GM18517 (cell line): ENCODE results near the gene ZNF117.
"Not testable (repeated sequence)": the region's sequence is repeated elsewhere in the genome, so short reads cannot be mapped to it uniquely, and the experiment has no call there.

Experiments
- ATAC-seq: cut with Tn5 transposase; IDR thresholded peaks from one replicate; pipeline ENCODE4 v1.9.1; 2021; ENCODE audit warnings: mild to moderate bottlenecking, moderate library complexity; ENCODE audit not compliant: unreplicated experiment

The ZNF117 gene

DNA sequence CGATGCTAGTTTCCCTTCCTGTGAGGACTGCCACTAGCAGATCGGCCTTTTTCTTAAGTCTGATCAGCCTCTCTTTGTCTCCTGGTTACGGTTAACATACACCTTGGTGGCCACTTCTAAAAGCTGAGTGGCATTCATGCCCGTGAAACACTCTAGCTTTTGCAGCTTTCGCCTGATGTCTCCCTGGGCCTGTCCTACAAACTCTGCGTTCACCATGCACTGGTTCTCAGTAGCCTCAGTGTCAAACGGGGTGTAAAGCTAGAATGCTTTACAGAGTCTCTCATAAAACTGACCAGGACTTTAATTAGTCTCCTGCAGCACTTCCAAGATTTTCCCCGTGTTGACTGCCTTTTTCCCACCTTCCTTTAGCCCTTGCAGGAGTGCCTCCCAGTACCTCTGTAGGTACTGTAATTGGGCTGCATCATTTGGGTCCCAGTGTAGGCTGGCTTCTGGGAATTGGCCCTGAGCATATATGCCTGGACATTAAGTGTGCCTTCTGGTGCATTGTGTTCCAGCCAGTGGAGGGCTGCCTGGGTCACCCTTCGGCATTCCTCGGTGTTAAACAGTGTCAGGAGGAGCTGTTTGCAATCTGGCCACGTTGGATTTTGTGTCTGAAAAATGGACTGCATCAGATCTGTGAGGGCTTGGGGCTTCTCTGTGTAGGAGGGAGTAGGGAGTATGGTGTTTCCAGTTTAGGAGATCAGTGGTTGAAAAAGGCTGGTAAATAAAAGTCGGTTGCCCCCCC lies 6.5 kb upstream of the ZNF117 start:
- no peak for ATAC-seq

DNA sequence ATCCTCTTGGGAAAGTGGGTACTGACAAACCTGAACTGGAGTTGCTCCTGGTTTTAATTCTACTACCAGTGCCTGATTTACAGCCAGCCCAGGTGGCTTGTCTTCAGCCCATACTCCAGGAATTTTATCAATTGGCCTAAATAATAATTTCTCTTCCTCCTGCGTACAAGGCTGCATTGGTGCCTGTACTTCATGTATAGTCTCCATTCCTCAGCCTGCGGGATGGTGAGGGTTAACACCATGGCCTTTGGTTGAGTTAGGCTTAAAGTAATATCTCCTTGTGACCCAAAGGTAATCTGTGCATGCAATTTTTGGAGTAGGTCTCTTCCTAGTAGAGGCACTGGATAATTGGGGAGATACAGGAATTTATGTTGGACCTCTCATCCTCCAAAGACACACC lies 5.5 kb upstream of the ZNF117 start:
- no peak for ATAC-seq

DNA sequence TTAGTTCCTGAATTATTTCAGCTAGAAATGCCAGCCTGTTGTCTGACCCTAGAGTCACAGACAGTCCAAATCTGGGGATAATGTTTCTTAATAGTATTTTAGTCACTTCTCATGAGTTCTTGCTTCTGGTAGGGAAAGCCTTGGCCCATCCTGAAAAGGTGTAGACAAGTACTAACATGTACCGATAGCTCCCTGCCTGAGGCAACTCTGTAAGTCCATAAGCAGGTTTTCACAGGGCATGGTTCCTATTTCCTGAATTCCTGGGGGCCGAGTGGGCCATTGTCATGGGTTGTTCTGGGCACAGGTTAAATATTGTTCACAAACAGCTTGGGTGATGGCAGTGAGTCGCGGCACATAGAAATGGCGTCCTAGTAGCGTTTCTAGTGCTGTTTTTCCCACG lies 3.1 kb upstream of the ZNF117 start:
- ATAC-seq = no peak

DNA sequence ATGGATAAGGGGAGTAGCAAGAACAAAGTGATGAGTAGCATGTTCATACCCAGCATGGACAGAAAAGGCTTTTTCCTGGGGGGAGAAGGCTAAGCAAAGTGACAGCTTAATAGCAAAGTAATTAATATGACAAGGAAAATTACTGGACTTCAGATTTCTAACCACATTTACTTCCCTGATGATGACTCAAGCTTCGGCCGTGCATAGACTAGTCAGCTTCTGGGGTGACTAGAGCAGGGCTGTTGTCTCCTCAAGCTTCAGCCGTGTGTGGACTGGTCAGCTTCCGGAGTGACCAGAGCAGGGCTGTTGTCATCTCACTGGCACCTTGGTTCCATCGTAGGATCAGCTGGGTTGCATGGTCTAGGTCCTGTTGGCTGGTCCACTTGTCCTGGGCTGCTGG lies 2.1 kb upstream of the ZNF117 start:
- ATAC-seq = no peak

DNA sequence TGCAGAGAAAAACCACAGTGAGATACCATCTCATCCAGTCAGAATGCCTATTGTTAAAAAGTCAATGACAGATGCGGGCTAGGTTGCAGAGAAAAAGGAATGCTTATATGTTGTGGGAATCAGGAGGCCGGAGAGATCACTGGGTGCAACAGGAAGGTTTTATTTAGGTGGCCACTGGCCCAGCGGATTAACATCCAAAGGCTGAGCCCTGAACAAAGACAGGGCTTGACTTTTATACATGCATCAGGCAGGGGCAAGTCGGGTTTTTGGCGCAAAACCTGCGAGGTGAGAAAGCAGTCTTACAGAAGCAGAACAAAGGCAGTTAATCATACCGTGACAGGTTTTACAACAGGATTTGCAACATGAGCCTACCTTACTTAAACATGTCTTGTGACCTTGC lies 620 bp downstream of the ZNF117 start:
- no peak for ATAC-seq

DNA sequence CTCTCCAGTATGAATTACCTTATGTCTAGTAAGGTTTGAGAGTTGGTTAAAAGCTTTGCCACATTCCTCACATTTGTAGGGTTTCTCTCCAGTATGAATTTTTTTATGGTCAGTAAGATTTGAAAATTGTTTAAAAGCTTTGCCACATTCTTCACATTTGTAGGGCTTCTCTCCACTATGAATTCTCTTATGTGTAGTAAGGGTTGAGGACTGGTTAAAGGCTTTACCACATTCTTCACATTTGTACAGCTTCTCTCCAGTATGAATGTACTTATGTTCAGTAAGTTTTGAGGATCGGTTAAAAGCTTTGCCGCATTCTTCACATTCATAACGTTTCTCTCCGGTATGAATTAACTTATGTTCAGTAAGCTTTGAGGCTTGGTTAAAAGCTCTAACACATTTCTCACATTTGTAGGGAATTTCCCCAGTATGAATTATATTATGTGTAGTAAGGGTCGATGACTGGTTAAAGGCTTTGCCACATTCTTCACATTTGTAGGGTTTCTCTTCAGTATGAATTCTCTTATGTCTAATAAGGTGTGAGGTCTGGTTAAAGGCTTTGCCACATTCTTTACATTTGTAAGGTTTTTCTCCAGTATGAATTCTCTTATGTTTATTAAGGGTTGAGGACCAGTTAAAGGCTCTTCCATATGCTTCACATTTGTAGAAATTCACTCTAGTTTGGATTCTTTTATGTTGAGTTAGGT lies 12.2 kb downstream of the ZNF117 start:
- ATAC-seq = no peak

DNA sequence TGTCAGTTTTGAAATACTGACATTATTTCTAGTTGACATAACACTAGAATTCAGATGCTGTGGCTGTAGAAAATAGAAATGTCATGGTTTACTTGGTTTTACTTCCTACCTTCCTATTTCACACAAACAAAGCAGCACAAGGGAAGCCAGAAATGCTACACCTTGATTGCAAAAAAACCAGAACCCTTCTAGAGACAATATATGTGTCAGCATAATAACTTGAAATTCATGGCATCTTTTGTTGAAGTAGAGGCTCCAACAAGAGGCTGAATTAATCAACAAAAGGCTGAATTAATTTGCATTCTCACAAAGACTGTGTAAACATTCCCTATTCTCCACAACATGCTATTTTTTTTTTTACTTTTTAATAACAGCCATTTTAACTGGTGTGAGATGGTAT lies 25.2 kb downstream of the ZNF117 start:
- ATAC-seq = no peak

DNA sequence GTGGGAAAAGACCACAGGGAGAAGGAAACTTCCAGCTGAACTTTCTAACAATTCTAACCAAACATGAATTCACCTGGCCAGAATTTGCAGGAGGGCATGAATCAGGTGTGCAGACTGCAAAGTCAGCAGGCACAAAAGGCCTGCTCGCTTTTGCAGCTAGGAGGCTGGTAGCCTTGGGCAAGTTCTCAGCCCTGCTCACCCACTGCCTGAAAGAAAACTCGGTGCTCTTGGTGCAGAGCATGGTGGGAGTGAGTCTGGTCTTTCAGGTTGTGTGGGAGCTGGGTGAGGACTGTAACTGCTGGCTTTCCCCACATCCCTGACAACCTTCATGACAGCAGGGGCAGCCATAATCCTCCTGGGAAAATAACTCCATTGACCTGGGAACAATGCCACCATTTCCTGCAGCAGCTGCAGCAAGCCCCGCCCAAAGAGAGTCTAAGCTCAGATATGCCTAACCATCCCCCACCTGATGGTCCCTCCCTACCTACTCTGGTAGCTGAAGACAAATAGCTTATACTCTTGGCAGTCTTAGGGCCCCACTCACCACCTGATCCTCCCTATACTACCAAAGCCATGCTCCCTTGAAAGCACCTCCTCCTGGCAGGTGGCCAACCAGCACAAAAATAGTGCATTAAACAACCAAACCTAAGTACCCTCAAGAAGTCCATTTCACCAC lies 31.6 kb downstream of the ZNF117 start:
- ATAC-seq = no peak

DNA sequence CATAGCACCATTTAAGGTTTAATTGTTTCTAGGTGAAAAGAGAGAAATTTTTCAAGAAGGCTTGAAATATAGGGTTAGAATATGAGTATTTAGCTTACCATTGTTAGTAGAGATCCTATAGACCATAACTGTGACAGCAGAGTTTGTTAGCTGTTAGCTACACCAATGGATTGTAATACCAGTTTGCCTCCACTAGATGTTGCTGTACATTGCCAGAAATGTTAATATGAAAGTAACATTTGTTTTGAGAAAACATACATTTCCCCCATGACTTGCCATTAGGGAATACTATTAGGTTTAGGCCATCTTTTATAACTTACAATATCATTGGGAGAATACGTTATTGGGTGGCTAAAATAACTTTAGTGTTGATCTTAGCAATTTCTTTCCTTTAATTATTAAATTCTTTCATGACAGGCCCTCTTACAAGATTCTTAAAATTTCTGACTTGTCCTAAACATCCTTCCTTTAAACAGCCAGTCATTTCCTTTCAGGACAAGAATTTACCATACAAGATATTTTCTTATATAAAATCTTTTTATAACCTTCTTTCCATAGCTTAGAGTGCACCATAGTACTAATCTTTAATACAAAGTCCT lies 39.5 kb downstream of the ZNF117 start:
- peak; percentile 65 for ATAC-seq

DNA sequence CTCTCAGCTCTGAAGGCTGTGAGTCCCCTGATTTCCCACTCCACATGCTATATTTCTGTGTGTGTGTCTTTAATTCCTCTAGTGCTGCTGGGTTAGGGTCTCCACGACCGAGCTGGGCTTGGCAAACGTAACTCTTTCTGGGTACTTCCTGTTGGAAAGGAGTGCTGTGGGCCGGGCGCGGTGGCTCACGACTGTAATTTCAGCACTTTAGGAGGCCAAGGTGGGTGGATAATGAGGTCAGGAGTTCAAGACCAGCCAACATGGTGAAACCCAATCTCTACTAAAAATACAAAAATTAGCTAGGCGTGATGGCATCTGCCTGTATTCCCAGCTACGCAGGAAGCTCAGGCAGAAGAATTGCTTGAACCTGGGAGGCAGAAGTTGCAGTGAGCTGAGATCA lies 40.2 kb downstream of the ZNF117 start:
- ATAC-seq = not testable (repeated sequence)

DNA sequence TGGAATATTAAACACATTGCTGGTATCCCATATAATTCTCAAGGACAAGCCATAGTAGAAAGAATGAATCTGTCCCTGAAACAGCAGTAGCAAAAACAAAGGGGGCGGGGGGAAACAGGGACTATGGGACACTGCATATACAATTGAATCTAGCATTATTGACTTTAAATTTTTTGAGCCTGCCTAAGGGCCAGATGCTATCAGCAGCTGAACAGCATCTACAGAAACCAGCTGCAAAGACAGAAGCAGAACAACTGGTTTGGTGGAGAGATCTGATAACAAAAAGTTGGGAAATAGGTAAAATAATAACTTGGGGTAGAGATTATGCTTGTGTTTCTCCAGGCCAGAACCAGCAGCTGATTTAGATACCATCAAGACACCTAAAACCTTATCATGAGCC lies 42.1 kb downstream of the ZNF117 start:
- ATAC-seq = not testable (repeated sequence)

DNA sequence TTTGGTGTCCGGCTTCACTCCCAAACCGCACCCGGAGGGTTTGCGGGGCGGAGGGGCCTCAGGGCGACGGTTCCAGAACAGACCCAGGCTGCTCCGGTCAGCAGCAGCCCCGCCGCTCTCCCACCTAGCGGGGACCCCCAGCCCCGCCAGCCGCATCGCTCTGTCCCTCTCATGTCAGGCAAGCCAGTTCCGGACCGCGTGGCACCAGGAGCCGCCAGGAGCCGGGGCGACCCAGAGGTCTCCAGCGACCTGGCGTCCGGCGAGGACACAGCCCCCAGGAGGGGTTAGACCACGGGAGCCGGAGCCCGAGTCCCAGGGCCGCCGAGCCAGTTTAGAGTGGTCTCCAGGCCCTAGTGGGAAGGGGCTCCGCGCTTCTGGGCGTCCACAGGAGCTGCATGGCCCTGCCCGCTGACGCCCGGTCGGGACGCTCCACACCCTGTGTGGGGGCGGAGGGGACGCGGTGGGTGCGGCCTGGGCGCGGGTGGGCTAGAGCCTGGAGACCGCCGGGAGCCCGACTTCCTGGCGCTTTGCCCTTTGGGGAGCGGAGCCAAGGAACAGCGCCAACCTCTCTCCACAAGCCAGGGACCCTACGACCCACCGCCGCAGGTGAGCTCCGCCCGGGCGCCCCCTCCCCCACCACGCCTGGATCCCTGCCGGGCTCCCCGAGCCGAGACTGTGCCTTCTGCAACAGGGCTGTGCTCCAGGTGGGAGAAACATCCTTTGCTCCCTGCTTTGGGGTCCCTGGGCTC lies 43.4 kb downstream of the ZNF117 start:
- no peak for ATAC-seq

DNA sequence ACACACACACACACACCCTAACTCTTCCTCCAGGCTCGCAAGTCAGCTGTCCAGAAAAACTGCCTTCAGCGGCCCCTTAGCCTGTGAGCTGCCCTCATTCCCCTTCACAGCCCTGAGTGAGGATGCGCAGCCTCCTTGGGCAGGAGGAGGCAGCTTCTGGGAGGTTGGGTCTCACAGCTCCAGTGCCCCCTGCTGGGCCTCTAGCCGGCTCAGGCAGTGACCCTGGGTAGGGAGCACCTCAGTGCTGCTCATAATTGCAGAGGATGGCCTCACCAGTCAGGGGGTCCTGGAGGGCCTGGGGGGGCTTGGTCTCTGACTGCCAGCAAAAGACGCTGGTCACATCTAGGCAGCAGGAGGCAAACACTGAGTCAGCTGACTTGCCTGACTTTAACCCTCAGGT lies 44.1 kb downstream of the ZNF117 start:
- no peak for ATAC-seq

DNA sequence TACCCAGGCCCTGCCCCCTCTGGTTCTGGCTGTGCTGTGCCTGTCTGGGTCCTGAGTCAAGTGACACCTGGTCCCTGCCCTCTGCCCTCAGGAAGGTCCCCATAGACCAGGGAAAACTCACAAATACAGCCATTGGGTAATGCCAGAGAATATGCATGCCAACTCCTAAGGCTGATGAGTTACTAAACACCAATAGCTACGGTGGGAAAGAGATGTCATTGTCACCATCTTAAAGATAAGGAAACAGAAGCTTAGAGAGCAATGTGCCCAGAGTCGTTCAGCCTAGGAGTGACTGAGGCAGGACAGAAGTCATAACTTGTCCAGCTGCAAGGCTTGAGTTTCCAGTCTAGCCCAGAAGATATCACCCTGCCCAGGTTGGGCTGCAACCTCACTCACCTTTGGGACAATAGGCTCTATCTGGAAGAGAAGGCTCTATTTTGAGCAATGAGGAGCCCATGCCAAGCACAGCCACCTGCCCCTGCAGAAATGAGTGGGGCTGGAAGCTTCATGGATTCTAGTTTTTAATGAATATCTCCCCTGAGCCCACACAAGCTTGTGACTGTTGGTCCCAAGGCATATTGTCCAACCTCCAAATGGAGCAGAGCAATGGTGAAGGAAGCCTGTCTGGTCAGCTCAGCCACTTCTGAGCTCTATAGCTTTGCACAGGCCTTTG lies 45.2 kb downstream of the ZNF117 start:
- ATAC-seq = no peak

DNA sequence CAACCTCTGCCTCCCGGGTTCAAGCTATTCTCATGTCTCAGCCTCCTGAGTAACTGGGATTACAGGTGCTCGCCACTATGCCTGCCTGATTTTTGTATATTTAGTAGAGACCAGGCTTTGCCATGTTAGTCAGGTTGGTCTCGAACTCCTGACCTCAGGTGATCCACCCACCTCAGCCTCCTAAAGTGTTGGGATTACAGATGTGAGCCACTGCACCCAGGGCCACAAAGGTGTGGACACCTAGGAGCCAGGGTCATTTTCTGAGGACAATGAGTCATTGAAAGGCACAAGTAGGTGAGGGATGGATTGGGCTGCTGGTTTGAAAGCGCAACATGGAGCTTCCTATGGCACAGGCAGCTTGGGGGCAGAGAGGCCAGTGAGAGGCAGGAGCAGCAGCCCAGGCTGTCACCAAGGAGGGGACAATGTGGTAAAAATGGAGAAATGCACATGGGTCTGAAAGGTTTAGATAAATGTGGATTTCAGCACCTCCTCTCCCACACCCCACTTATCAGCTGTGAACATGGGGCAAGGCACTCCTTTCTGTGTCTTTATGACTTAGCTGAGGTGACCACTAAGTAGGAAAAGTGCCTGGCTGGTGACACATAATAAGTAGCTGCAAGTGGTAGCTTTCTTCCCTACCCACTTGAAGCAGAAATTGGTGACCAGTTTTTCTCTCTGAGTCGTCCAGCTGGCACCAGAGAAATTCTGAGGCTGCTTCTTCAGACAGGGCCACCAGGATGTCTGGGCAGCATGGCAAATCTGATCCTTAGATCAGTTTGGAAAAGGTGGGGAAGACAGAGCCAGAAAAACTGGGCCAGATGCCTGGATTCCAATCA lies 46.0 kb downstream of the ZNF117 start:
- ATAC-seq = not testable (repeated sequence)

DNA sequence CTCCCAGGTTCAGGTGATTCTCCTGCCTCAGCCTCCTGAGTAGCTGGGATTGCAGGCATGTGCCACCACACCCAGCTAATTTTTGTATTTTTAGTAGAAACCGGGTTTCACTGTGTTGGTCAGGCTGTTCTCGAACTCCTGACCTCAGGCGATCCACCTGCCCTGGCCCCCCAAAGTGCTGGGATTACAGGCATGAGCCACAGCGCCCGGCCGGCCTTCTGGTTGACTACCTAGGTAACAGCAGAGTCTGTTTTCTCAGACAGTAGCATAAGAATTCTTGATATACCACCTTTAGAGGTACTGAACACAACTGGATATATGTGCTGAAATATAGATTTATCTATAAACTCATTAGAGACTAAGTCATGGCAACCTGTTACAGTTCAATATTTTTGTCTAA lies 50.8 kb downstream of the ZNF117 start:
- ATAC-seq = not testable (repeated sequence)

DNA sequence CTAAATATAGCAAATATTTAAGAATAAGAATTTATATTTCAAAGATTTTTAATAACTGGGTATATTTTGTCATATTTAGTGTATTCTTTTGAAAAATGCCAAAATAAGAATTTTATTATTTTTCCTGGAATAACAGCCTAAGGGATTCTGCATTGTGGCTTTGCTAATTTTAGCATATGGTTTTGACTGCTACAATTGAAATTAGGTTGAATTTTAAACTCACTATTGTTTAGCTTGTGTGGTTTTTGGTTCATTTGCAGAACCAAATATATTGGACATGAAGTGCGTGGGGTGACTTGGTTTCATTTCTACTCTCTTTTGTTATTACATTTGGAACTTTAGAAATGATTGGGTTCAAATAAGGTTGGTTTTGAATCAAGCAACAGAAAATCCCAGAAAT lies 52.3 kb downstream of the ZNF117 start:
- no peak for ATAC-seq

DNA sequence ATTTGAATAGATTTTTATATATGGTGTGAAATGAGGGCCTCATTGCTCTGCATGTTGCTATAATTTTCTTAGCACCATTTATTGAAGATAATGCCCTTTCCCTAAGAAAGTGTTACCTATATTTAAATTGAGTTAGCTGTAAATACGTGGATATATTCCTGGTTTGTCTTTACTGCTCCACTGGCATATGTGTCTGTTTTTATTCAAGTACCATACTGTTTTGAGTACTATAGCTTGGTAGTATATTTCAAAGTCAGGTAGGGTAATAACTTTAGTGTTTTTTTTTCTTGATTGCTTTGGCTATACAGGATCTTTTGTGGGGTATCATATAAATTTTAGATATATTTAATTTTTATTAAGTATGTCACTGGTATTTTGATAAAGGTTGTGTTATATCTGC lies 56.4 kb downstream of the ZNF117 start:
- no peak for ATAC-seq
